Cardiac muscle cell (in vitro differentiated cells and primary cell): Measurements from ENCODE around the gene P3H1. TPM values are rescaled to one million over a fixed set of nuclear protein-coding genes. Genes with fewer than 3 reads are reported as not detected.

Experiments used
- DNase-seq, 2 donors: peaks; one replicate each; pipeline versions ENCODE4 v3.0.0 to v3.0.0-alpha.2; 2010 to 2017; ENCODE audit warnings: low read depth in 1 of 2, low spot score in 1 of 2
- H3K27ac ChIP-seq: fragments of 200-600 bp; sonication (generic); 2 replicates; pipeline ENCODE4 v1.5.1; 2016
- H3K27me3 ChIP-seq: fragments of 200-600 bp; sonication (generic); 2 replicates; pipeline ENCODE4 v1.6.0; 2016; ENCODE audit warnings: control low read depth
- H3K36me3 ChIP-seq: fragments of 200-600 bp; sonication (generic); 2 replicates; pipeline ENCODE4 v1.5.1; 2016; ENCODE audit warnings: control low read depth
- H3K4me1 ChIP-seq: fragments of 200-600 bp; sonication (generic); 2 replicates; pipeline ENCODE4 v1.8.1; 2017; ENCODE audit warnings: low read depth, mild to moderate bottlenecking, mixed run types
- H3K4me3 ChIP-seq: fragments of 200-600 bp; sonication (generic); 2 replicates; pipeline ENCODE4 v1.5.1; 2016; ENCODE audit warnings: mild to moderate bottlenecking
- H3K9me3 ChIP-seq: fragments of 200-600 bp; sonication (generic); 2 replicates; pipeline ENCODE4 v1.5.1; 2017; ENCODE audit warnings: low read depth, mild to moderate bottlenecking, control low read depth
- CTCF ChIP-seq: IDR thresholded peaks from 2 replicates; pipeline ENCODE4 v1.5.1; 2012; ENCODE audit warnings: low read depth, mild to moderate bottlenecking, low read length
- polyA plus RNA-seq: library from polyadenylated mRNA; unstranded; fragments of >200 nt; fragmentation: Nextera tagmentation; extraction: Ambion mirVana; gene quantifications from 2 replicates; pipeline ENCODE4 v1.2.1, GENCODE V29; 2016
- total RNA-seq: library from RNA; depleted of rRNA; stranded (reverse); fragments of >200 nt; gene quantifications from 2 replicates; pipeline ENCODE4 v1.2.3, GENCODE V29; 2016

P3H1 gene
- total and polyA plus RNA-seq, 2 experiments from 2014 or later = 56.1 to 65.4 TPM

- no peak for TF ChIP-seq CTCF
- H3K27me3 ChIP-seq = no peaks in the 10 kb centered on the region
- peaks cover 14% of the 10 kb centered on the region for H3K36me3 ChIP-seq
- peaks cover 18% of the 10 kb centered on the region for H3K4me1 ChIP-seq
- no peak overlapping the region for H3K27ac ChIP-seq
- H3K4me3 ChIP-seq = no peak overlapping the region
- no peak for DNase-seq
- no peaks in the 10 kb centered on the region for H3K9me3 ChIP-seq
These were observed 3.0 kb upstream of the P3H1 start for GRCh38 chr1:42769811-42770210.

GRCh38 chr1:42768172-42768571 is 1.3 kb upstream of the P3H1 start:
- Histone ChIP-seq H3K9me3 (no peaks in the 10 kb centered on the region), H3K27ac (peak overlapping the region; percentile 81), H3K4me1 (peaks cover 24% of the 10 kb centered on the region), H3K4me3 (peak overlapping the region; percentile 58), H3K36me3 (no peaks in the 10 kb centered on the region), H3K27me3 (no peaks in the 10 kb centered on the region)
- TF ChIP-seq CTCF = no peak
- DNase-seq = no peak

- no peaks in the 10 kb centered on the region for H3K27me3 ChIP-seq
- H3K9me3 ChIP-seq = no peaks in the 10 kb centered on the region
- no peak for TF ChIP-seq CTCF
- peak overlapping the region; percentile 81 for H3K27ac ChIP-seq
- peak overlapping the region; percentile 58 for H3K4me3 ChIP-seq
- H3K4me1 ChIP-seq = peaks cover 24% of the 10 kb centered on the region
- no peak for DNase-seq
- no peaks in the 10 kb centered on the region for H3K36me3 ChIP-seq
These were observed 727 bp upstream of the P3H1 start for GRCh38 chr1:42767510-42768000.

GRCh38 chr1:42765832-42766740 is 742 bp downstream of the P3H1 start:
- peak; percentile 66 for TF ChIP-seq CTCF
- H3K4me1 ChIP-seq = peaks cover 17% of the 10 kb centered on the region
- peak overlapping the region; percentile 65 for H3K27ac ChIP-seq

GRCh38 chr1:42765269-42765668 is 1.6 kb downstream of the P3H1 start:
- peaks cover 17% of the 10 kb centered on the region for H3K4me1 ChIP-seq
- no peak for TF ChIP-seq CTCF
- DNase-seq = peak in 1 of 2 donors; percentile 27
- peaks cover 14% of the 10 kb centered on the region for H3K36me3 ChIP-seq
- peak overlapping the region; percentile 65 for H3K27ac ChIP-seq
- H3K9me3 ChIP-seq = no peaks in the 10 kb centered on the region
- H3K27me3 ChIP-seq = no peaks in the 10 kb centered on the region
- H3K4me3 ChIP-seq = peak overlapping the region; percentile 58

More at GRCh38 chr1:42765832-42766740, 742 bp downstream of the P3H1 start:
- H3K27me3 ChIP-seq = no peaks in the 10 kb centered on the region
- peak; percentile 69 to 87 for DNase-seq
- peaks cover 11% of the 10 kb centered on the region for H3K36me3 ChIP-seq
- peak overlapping the region; percentile 58 for H3K4me3 ChIP-seq
- no peaks in the 10 kb centered on the region for H3K9me3 ChIP-seq
